Neural progenitor cell (in vitro differentiated cells): ENCODE measurements around the gene TSPAN17.

Experiments
- CTCF ChIP-seq: fragments of 200-600 bp; sonication (generic); IDR thresholded peaks from 2 replicates; pipeline ENCODE4 v1.5.1; 2017; ENCODE audit warnings: antibody characterized with exemption, mild to moderate bottlenecking
- EZH2phosphoT487 ChIP-seq: fragments of 200-600 bp; sonication (generic); IDR thresholded peaks from 2 replicates; pipeline ENCODE4 v1.6.1; 2017; ENCODE audit warnings: antibody characterized with exemption

- TF ChIP-seq CTCF (no peak), EZH2phosphoT487 (no peak)
Measured at GRCh38 chr5:176663566-176663965, 16.3 kb downstream of the TSPAN17 start.
